HepG2 (cell line): ENCODE measurements around the gene MBNL3.

ENCODE experiments used
- ZNF24 ChIP-seq: fragments of 450-650 bp; IDR thresholded peaks from 2 replicates; pipeline ENCODE4 v1.6.1; 2017; ENCODE audit warnings: antibody characterized with exemption, mild to moderate bottlenecking
- ZNF335 ChIP-seq: sonication (generic); formaldehyde crosslinking; IDR thresholded peaks from 2 replicates; pipeline ENCODE4 v1.4.0; 2020; ENCODE audit warnings: missing genetic modification reagents

GRCh38 chrX:132378281-132378680, 110.6 kb downstream of the MBNL3 start:
- TF ChIP-seq ZNF335 (CRISPR knock-in tag) (no peak), ZNF24 (no peak)
